Inflammatory macrophage (primary cell): ENCODE results near the gene PCDH9.

Source experiments
- DNase-seq, 2 donors: peaks; one replicate each; pipeline ENCODE4 v3.0.0-alpha.2; 2020 to 2022
- total RNA-seq, 18 experiments: gene quantifications; one replicate each; lab custom pipeline; 2026; ENCODE audit warnings: mixed read lengths in 6 of 18, inconsistent platforms in 2 of 18; lab: John Stamatoyannopoulos, UW

PCDH9 gene
- 0 to 12.9 (median 1.0) reads per million in 18 experiments for total RNA-seq

GRCh38 chr13:67229481-67230403 is at the start of gene PCDH9:
PCDH9 (minus strand) TSS chr13:67230336; CDS start chr13:67228440, 1,896 bp downstream.
- no peak for DNase-seq

GRCh38 chr13:67278235-67278634 is 48.1 kb upstream of the PCDH9 start:
- DNase-seq = no peak

- DNase-seq = no peak
Observed at GRCh38 chr13:67277581-67277980, 47.4 kb upstream of the PCDH9 start.

GRCh38 chr13:67275351-67275960 is 45.3 kb upstream of the PCDH9 start:
- DNase-seq = no peak

GRCh38 chr13:67273001-67273400 is 42.9 kb upstream of the PCDH9 start:
- DNase-seq = peak; percentile 31 to 70

GRCh38 chr13:67267136-67267535 is 37.0 kb upstream of the PCDH9 start:
- DNase-seq = no peak

- no peak for DNase-seq
Observed at GRCh38 chr13:67259208-67259607, 29.1 kb upstream of the PCDH9 start.

- DNase-seq = no peak
Observed at GRCh38 chr13:67258482-67258881, 28.3 kb upstream of the PCDH9 start.

GRCh38 chr13:67238861-67239260 is 8.7 kb upstream of the PCDH9 start:
- no peak for DNase-seq

GRCh38 chr13:67238277-67238859 is 8.2 kb upstream of the PCDH9 start:
- DNase-seq = peak in 1 of 2 donors; percentile 69

GRCh38 chr13:67235265-67235664 is 5.1 kb upstream of the PCDH9 start:
- DNase-seq = no peak

GRCh38 chr13:67232384-67232783 is 2.2 kb upstream of the PCDH9 start:
- no peak for DNase-seq

- no peak for DNase-seq
Observed at GRCh38 chr13:67231289-67232000, 1.3 kb upstream of the PCDH9 start.

- DNase-seq = peak; percentile 88 to 91
Observed at GRCh38 chr13:67230404-67231288, 510 bp upstream of the PCDH9 start.

- no peak for DNase-seq
Observed at GRCh38 chr13:67228916-67229315, 1.2 kb downstream of the PCDH9 start.

GRCh38 chr13:67228031-67228430 is 2.1 kb downstream of the PCDH9 start:
- no peak for DNase-seq

- no peak for DNase-seq
Observed at GRCh38 chr13:67227131-67227983, 2.8 kb downstream of the PCDH9 start.

- no peak for DNase-seq
Observed at GRCh38 chr13:67226696-67227095, 3.4 kb downstream of the PCDH9 start.

- DNase-seq = no peak
Observed at GRCh38 chr13:67225252-67226159, 4.6 kb downstream of the PCDH9 start.
